GM18858 (cell line): ENCODE data around the gene KCND2.
"Not testable (repeated sequence)": the region's sequence is repeated elsewhere in the genome, so short reads cannot be mapped to it uniquely, and the experiment has no call there.

Experiments used
- ATAC-seq: cut with Tn5 transposase; IDR thresholded peaks from one replicate; pipeline ENCODE4 v1.9.1; 2021; ENCODE audit not compliant: unreplicated experiment

The KCND2 gene

GRCh38 chr7:120691915-120692314 lies 418.9 kb downstream of the KCND2 start:
- no peak for ATAC-seq

GRCh38 chr7:120695848-120696247 lies 422.9 kb downstream of the KCND2 start:
- no peak for ATAC-seq

GRCh38 chr7:120700796-120701195 lies 427.8 kb downstream of the KCND2 start:
- no peak for ATAC-seq

GRCh38 chr7:120702408-120702807 lies 429.4 kb downstream of the KCND2 start:
- not testable (repeated sequence) for ATAC-seq

- ATAC-seq: no peak
These were observed 430.7 kb downstream of the KCND2 start for GRCh38 chr7:120703585-120704240.

GRCh38 chr7:120709252-120709971 lies 436.4 kb downstream of the KCND2 start:
- no peak for ATAC-seq

GRCh38 chr7:120709972-120710320 lies 437.0 kb downstream of the KCND2 start:
- ATAC-seq: no peak

GRCh38 chr7:120714945-120715344 lies 442.0 kb downstream of the KCND2 start:
- no peak for ATAC-seq

GRCh38 chr7:120716307-120716706 lies 443.3 kb downstream of the KCND2 start:
- no peak for ATAC-seq

- no peak for ATAC-seq
These were observed 444.2 kb downstream of the KCND2 start for GRCh38 chr7:120717166-120717565.

- ATAC-seq: no peak
These were observed 445.4 kb downstream of the KCND2 start for GRCh38 chr7:120718361-120718760.

GRCh38 chr7:120720317-120720716 lies 447.3 kb downstream of the KCND2 start:
- ATAC-seq: no peak

- ATAC-seq: peak; percentile 57
These were observed 450.8 kb downstream of the KCND2 start for GRCh38 chr7:120723465-120724385.

- no peak for ATAC-seq
These were observed 451.5 kb downstream of the KCND2 start for GRCh38 chr7:120724448-120724847.

- no peak for ATAC-seq
These were observed 452.0 kb downstream of the KCND2 start for GRCh38 chr7:120724955-120725354.

- no peak for ATAC-seq
These were observed 452.5 kb downstream of the KCND2 start for GRCh38 chr7:120725376-120726039.

GRCh38 chr7:120729245-120729644 lies 456.3 kb downstream of the KCND2 start:
- no peak for ATAC-seq

GRCh38 chr7:120731271-120731670 lies 458.3 kb downstream of the KCND2 start:
- no peak for ATAC-seq

GRCh38 chr7:120732256-120732655 lies 459.3 kb downstream of the KCND2 start:
- ATAC-seq: no peak

GRCh38 chr7:120733143-120733542 lies 460.2 kb downstream of the KCND2 start:
- no peak for ATAC-seq

- ATAC-seq: no peak
These were observed 460.9 kb downstream of the KCND2 start for GRCh38 chr7:120733835-120734234.
